NCI-H1105 (cell line): ENCODE measurements around the gene KY.

Source experiments
- DNase-seq: peaks from one replicate; lab custom pipeline; 2025; lab: John Stamatoyannopoulos, UW

The KY gene

GRCh38 chr3:134650431-134651346 lies at the start of gene KY:
TSS of gene KY (minus strand) at chr3:134651022. CDS start at chr3:134650960, 62 bp downstream.
- DNase-seq = peak; percentile 81

GRCh38 chr3:134699721-134700120 lies 48.9 kb upstream of the KY start:
- DNase-seq = no peak

DNA sequence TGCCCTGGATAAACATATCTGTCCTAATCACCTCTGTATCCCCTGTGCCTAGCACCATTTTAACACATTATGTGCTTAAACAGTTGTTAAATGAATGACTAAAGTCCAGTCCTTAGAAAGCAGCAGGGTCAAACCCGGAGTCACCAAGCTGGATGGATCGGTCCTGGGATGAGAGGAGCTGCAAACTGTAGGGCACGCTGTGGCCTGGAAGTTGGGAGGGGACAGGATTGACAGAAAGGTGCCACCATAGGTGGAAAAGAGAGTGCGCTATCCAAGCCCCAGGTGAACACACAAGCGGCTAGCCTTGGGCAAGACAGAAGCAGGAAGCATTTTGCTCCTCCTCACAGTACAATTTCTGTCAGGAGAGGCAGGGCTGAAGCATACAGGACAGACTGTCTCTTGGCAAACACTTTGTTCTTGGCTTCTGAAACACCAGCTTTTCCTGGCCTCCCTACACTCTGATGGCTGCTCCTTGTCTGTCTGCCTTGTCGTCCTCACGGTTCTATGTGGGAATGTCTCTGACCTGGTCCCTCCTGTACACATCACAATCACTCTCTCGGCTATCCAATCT lies 48.4 kb upstream of the KY start:
- DNase-seq = no peak

DNA sequence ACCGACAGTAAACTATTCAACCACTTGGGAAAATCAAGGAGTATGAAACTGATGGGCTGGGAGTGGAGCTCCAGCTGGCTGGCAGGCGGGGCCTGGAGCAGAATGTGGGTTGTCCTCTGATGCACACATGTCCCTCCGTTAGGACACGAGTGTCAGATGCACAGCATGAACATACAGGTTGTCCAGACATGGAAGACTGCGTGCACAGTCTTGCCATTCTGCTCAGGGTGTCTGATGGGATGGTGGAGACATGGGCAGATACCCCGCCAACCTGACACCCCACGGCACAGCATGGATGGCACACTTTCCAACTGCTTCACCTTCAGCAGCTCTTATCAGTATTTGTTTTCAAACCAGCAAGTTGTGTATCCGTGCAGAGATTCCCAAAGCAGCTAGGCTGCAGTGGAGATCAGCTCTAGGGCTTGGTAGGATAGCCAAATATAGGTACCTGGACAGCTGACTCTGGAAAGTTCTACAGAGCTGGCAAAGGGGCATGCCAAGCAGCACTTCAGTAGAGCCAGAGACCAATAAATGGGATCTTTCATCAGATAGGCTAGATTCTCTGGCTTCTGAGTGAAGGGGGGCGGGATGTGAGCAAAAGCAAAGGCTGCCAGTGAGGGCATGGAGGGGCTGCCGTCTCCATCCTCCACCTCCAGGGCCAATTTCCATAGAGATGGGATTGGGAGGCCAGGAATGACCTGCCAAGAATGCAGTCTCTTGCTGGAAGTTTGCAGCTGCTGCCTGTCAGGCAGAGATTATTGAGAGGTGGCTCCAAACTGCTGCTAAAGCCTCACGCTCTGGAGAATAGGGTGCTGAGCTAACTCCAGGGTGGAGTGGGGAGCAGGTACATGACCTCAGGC lies 47.2 kb upstream of the KY start:
- no peak for DNase-seq

DNA sequence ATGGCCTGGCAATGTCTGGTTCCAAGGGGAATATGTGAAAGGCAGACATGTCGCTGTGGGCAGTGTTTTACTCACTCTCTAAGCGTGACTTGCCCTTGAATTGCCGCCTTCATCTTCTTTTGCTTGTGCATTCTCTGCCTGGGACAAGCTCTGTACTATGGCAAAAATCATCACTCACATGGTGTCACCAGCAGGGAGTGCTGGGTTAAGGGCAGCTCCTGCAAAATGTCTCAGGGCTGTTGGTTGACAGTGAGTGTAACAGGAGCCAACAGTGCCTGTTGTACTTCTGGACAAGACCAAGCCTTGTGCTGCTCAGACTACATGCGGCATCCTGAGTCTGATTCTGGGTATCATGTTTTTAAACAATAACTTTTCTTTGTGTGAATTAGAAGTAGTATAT lies 45.3 kb upstream of the KY start:
- DNase-seq = no peak

- DNase-seq = no peak
These were observed 44.2 kb upstream of the KY start for GRCh38 chr3:134694946-134695543.

- no peak for DNase-seq
These were observed 43.6 kb upstream of the KY start for GRCh38 chr3:134694466-134694865.

DNA sequence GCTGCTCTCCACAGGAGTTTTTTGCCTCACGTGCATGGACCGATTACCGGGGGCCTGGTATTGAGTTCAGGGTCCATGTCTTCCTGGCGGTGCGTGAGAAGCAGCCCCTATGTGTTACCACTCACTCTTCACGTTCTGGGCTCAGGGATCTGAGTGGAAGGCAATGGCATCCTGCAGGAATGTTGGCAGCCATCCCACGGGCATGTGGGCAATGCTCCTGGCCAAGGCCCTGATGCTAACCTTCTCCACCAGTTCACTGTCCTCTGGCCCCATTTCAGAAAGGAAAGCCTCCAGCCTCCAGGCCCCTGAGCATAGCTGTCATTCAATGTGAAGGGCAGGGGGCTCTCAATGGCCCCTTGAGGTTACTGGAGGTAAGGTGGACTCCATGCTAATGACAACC lies 43.0 kb upstream of the KY start:
- no peak for DNase-seq

GRCh38 chr3:134693226-134693625 lies 42.4 kb upstream of the KY start:
- DNase-seq = no peak

DNA sequence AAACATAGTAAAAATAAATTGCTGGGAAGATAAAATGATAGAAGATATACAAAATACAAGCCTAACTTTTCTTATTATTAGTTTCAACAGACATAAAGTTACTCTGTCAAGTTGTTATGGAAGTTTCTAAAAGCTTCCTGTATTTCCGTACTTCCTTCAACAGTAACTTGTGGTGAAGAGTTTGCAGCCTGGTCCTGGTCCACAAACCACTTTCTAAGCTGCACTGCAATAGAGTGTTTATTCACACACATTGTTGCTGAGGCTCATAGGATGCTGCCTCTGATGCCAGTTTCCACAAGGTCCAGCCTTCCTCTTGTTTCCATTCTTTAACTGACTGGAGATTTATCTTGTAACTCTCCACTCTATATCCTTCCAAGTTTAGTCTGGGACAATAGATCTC lies 39.4 kb upstream of the KY start:
- no peak for DNase-seq

GRCh38 chr3:134687642-134688041 lies 36.8 kb upstream of the KY start:
- no peak for DNase-seq

DNA sequence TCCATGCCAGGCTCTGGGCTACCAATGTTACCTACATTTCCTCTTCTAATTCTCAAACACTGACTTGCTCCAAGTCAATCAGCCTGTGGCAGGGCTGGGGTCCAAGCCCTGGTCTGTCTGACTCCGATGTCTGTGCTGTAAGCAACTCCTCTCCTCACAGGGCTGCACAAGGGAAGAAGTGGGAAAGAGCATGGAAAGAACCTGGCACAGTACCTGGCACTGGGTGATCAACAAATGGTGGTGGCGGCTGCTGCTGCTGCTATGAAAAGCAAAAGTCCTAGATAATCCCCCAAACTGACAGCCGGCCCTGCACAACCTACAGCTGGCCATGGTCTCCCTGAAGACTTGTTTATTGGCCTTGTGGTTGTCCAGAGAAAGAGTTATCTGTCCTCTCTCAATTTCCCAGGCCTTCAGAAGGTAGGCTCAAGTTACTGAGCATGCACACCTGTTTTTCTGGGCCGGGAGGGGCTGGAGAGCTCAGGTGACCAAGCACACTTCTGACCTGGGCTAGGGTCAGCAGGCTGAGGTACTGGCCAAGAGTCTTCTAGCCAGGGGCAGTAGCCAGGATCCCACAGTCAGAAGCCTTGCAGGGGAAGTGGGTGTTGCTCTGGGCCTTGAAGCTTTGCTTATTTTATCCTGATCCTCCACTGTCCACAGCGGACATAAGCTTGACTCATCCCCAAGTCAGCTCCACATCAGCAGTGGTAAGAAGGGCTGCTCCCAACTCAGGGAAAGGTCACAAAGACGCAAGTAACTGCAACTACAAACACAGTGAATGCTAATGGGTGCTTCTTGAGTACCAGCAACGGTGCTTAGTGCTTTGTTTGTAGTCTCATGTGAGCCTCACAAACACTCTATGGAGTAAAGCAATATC lies 35.3 kb upstream of the KY start:
- no peak for DNase-seq

GRCh38 chr3:134682196-134682880 lies 31.5 kb upstream of the KY start:
- no peak for DNase-seq

- DNase-seq = no peak
These were observed 30.7 kb upstream of the KY start for GRCh38 chr3:134681522-134681900.

- no peak for DNase-seq
These were observed 30.1 kb upstream of the KY start for GRCh38 chr3:134680796-134681521.

GRCh38 chr3:134677987-134678308 lies 27.1 kb upstream of the KY start:
- no peak for DNase-seq

- no peak for DNase-seq
These were observed 26.6 kb upstream of the KY start for GRCh38 chr3:134677196-134677986.

DNA sequence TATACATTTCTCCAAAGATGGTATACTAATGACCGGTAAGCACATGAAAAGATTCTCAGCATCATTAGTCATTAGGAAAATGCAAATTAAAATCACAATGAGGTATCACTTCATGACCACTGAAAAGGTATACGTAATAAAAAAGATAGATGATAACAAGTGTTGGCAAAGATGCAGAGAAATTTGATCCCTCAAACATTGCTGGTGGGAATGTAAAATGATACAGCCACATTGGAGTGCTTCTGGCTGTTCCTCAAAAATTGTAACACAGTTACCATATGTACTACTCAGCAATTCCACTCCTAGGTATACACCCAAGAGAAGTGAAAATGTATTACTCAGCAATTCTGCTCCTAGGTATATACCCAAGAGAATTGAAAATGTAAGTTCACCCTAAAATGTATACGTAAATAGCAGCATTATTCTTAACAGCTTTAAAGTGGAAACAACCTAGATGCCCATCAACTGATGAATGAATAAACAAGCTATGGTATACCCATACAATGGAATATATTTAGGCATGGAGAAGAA lies 25.0 kb upstream of the KY start:
- no peak for DNase-seq

- DNase-seq = no peak
These were observed 21.7 kb upstream of the KY start for GRCh38 chr3:134672571-134672970.
